GM12878 (cell line): ENCODE data around the gene N4BP2L2. TPM values are rescaled to one million over a fixed set of nuclear protein-coding genes. Genes with fewer than 3 reads are reported as not detected.

Experiments
- ASH2L ChIP-seq: fragments of 300-600, 200-600 bp; sonication (generic); IDR thresholded peaks from 2 replicates; pipeline ENCODE4 v1.6.1; 2017; ENCODE audit warnings: low read depth, mild to moderate bottlenecking, borderline replicate concordance
- BCL11A ChIP-seq: IDR thresholded peaks from 2 replicates; pipeline ENCODE4 v1.6.1; 2011; ENCODE audit warnings: low read depth, low read length
- CBX3 ChIP-seq: fragments of 200-600 bp; sonication (generic); IDR thresholded peaks from 2 replicates; pipeline ENCODE4 v1.6.1; 2016; ENCODE audit warnings: low read depth, borderline replicate concordance
- CBX5 ChIP-seq: sonication (generic); IDR thresholded peaks from 2 replicates; pipeline ENCODE4 v1.6.1; 2016; ENCODE audit warnings: low read depth, moderate library complexity, mild to moderate bottlenecking, inconsistent platforms
- CHD1 ChIP-seq: IDR thresholded peaks from 2 replicates; pipeline ENCODE4 v1.6.1; 2012; ENCODE audit warnings: low read depth, low read length, improper control_type of control experiment
- CHD4 ChIP-seq: fragments of 200-600 bp; sonication (generic); IDR thresholded peaks from 2 replicates; pipeline ENCODE4 v1.6.1; 2016; ENCODE audit warnings: mild to moderate bottlenecking
- CREB1 ChIP-seq: IDR thresholded peaks from 2 replicates; pipeline ENCODE4 v1.6.1; 2012; ENCODE audit warnings: low read depth, mild to moderate bottlenecking, inconsistent platforms
- E2F8 ChIP-seq: fragments of 450-650 bp; IDR thresholded peaks from 2 replicates; pipeline ENCODE4 v1.6.1; 2018; ENCODE audit warnings: mild to moderate bottlenecking, low read depth, moderate library complexity; ENCODE audit not compliant: partially characterized antibody
- EP300 ChIP-seq, 2 experiments: fragments of 150-350 bp in 1 of 2; IDR thresholded peaks; 2 replicates each; pipeline ENCODE4 v1.6.1; 2011 to 2012; ENCODE audit warnings: low read depth in 2 of 2, low read length in 2 of 2, borderline replicate concordance in 1 of 2, improper control_type of control experiment in 1 of 2, inconsistent platforms in 1 of 2; ENCODE audit not compliant: control insufficient read depth in 1 of 2
- EZH2 ChIP-seq: IDR thresholded peaks from 2 replicates; pipeline ENCODE4 v1.6.1; 2012; ENCODE audit warnings: low read depth, mild to moderate bottlenecking, control low read depth, inconsistent platforms, low read length, borderline replicate concordance; ENCODE audit not compliant: control insufficient read depth
- HDAC6 ChIP-seq: fragments of 200-600 bp; sonication (generic); IDR thresholded peaks from one replicate; pipeline ENCODE4 v1.8.0; 2017; ENCODE audit warnings: antibody characterized with exemption; ENCODE audit not compliant: unreplicated experiment
- HDGF ChIP-seq: fragments of 450-650 bp; IDR thresholded peaks from 2 replicates; pipeline ENCODE4 v1.6.1; 2016; ENCODE audit warnings: antibody characterized with exemption
- IKZF2 ChIP-seq, 2 experiments: fragments of 450-650 bp; IDR thresholded peaks; 2 replicates each; pipeline ENCODE4 v1.6.1; 2017; ENCODE audit warnings: mild to moderate bottlenecking in 2 of 2, moderate library complexity in 2 of 2
- KLF5 ChIP-seq: fragments of 450-650 bp; IDR thresholded peaks from 2 replicates; pipeline ENCODE4 v1.6.1; 2014; ENCODE audit warnings: mild to moderate bottlenecking; ENCODE audit not compliant: partially characterized antibody
- MLLT1 ChIP-seq: fragments of 450-650 bp; IDR thresholded peaks from 2 replicates; pipeline ENCODE4 v1.6.1; 2016; ENCODE audit warnings: mild to moderate bottlenecking
- MYC ChIP-seq: IDR thresholded peaks from 2 replicates; pipeline ENCODE4 v1.6.1; 2011; ENCODE audit warnings: mild to moderate bottlenecking, low read length, moderate library complexity, inconsistent platforms; ENCODE audit not compliant: insufficient read depth, insufficient replicate concordance, insufficient read length, severe bottlenecking
- NR2C1 ChIP-seq: fragments of 450-650 bp; IDR thresholded peaks from 2 replicates; pipeline ENCODE4 v1.6.1; 2017; ENCODE audit warnings: antibody characterized with exemption, mild to moderate bottlenecking, moderate library complexity
- POLR2A ChIP-seq: IDR thresholded peaks from 2 replicates; pipeline ENCODE4 v1.6.1; 2011; ENCODE audit warnings: low read depth, mild to moderate bottlenecking, low read length
- POLR2AphosphoS5 ChIP-seq: IDR thresholded peaks from 2 replicates; pipeline ENCODE4 v1.6.1; 2011; ENCODE audit warnings: mild to moderate bottlenecking, low read length, inconsistent platforms
- RB1 ChIP-seq: fragments of 450-650 bp; formaldehyde crosslinking; IDR thresholded peaks from 2 replicates; pipeline ENCODE4 v1.6.1; 2017; ENCODE audit warnings: mild to moderate bottlenecking, borderline replicate concordance
- RCOR1 ChIP-seq: conservative IDR thresholded peaks from 2 replicates; pipeline ENCODE4 v1.6.1; 2012; ENCODE audit warnings: low read depth, low read length, improper control_type of control experiment
- SMC3 ChIP-seq: IDR thresholded peaks from 2 replicates; pipeline ENCODE4 v1.6.1; 2011; ENCODE audit warnings: low read length, improper control_type of control experiment, borderline replicate concordance
- TBL1XR1 ChIP-seq: IDR thresholded peaks from 2 replicates; pipeline ENCODE4 v1.6.1; 2012; ENCODE audit warnings: low read depth, low read length, improper control_type of control experiment
- TCF3 ChIP-seq: IDR thresholded peaks from 2 replicates; pipeline ENCODE4 v1.6.1; 2012; ENCODE audit warnings: low read depth, mild to moderate bottlenecking, low read length, borderline replicate concordance; ENCODE audit not compliant: insufficient read depth
- TCF7 ChIP-seq: IDR thresholded peaks from 2 replicates; pipeline ENCODE4 v1.6.1; 2014; ENCODE audit warnings: antibody characterized with exemption, borderline replicate concordance
- ZNF384 ChIP-seq: IDR thresholded peaks from 2 replicates; pipeline ENCODE4 v1.6.1; 2012; ENCODE audit warnings: low read depth, mild to moderate bottlenecking, low read length, improper control_type of control experiment, borderline replicate concordance
- ZNF622 ChIP-seq: fragments of 450-650 bp; IDR thresholded peaks from 2 replicates; pipeline ENCODE4 v1.6.1; 2017; ENCODE audit warnings: mild to moderate bottlenecking, inconsistent platforms
- polyA plus RNA-seq, 11 experiments: library from polyadenylated mRNA; depleted of rRNA in 4 of 11; unstranded in 6 of 11; stranded (reverse) in 5 of 11; fragments of >200 nt; fragmentation: Nextera tagmentation in 4 of 11; fragmentation: Illumina TruSeq in 1 of 11; extraction: Ambion mirVana in 4 of 11; extraction: Trizol in 1 of 11; gene quantifications; 1 replicate in 1 of 11; 2 replicates in 10 of 11; pipeline versions ENCODE4 v1.2.1 to v1.2.3, GENCODE V29; 2011 to 2016; ENCODE audit warnings: inconsistent platforms in 2 of 11, missing spikeins in 2 of 11, low read depth in 1 of 11
- total RNA-seq, 4 experiments: library from RNA; depleted of rRNA in 3 of 4; stranded (reverse); fragments of >200 nt in 3 of 4; fragmentation: Illumina TruSeq in 1 of 4; extraction: Trizol in 1 of 4; gene quantifications; 2 replicates each; pipeline versions ENCODE4 v1.2.1 to v1.2.3, GENCODE V29; 2013 to 2021

N4BP2L2 gene
- total and polyA plus RNA-seq, 10 of the 15 experiments (the other 5 are each of a cell fraction or from before 2014, with no cell fraction given) = 41.7 to 87.1 (median 61.2) TPM

- TF ChIP-seq POLR2AphosphoS5 (no peak), E2F8 (no peak), IKZF2 (IDR thresholded peaks at IDR 0.05) (0 out of 4 replicates have a peak, but pooled peaks of 1 of the 2 experiments have one; percentile 13), ASH2L (no peak), EZH2 (no peak), TBL1XR1 (no peak), POLR2A (peak; percentile 66; the same call in 1 of the 2 replicates), CREB1 (0 out of 2 replicates have a peak, but pooled peaks have one; percentile 31), CBX5 (no peak), KLF5 (no peak), HDAC6 (peak; percentile 34), NR2C1 (no peak), CHD4 (no peak), CBX3 (no peak), MLLT1 (no peak), CHD1 (no peak), HDGF (no peak), ZNF384 (no peak), TCF3 (peak; percentile 70; the same call in 1 of the 2 replicates), ZNF622 (no peak), RB1 (no peak), BCL11A (no peak), SMC3 (no peak), EP300 (IDR thresholded peaks at IDR 0.05; ENCODE audit: borderline replicate concordance in 1 of 2, control insufficient read depth in 1 of 2, low read depth in 2 of 2, low read length in 2 of 2) (no peak), MYC (no peak), RCOR1 (0 out of 2 replicates have a peak, but pooled peaks have one; percentile 15), TCF7 (no peak)
Measured at GRCh38 chr13:32426990-32427851, 111.4 kb downstream of the N4BP2L2 start (continued).
